IMR-90 (cell line): ENCODE results near the gene ANKRD44. TPM values are rescaled to one million over a fixed set of nuclear protein-coding genes. Genes with fewer than 3 reads are reported as not detected.

Experiments used
- ATAC-seq: fragments of 200-7000 bp; cut with Tn5 transposase; 2 replicates; pipeline ENCODE4 v1.9.1; 2020; ENCODE audit warnings: low read depth, mild to moderate bottlenecking, moderate library complexity
- BruUV-seq: library from RNA; stranded (reverse); fragments of 400-500 nt; replicated peaks from 2 replicates; lab custom pipeline; 2021; lab: Mats Ljungman, UMichigan
- CTCF ChIA-PET: fragments of 300-600 bp; formaldehyde crosslinking; extraction: SDS; loops from one replicate; lab custom pipeline; 2021; ENCODE audit warnings: antibody characterized with exemption; lab: Yijun Ruan, JAX
- POLR2A ChIA-PET: fragments of 300-600 bp; sonication (Branson Sonifier 250); formaldehyde crosslinking; loops from one replicate; lab custom pipeline; 2022; ENCODE audit warnings: antibody characterized with exemption; ENCODE audit not compliant: unreplicated experiment; lab: Charles Lee
- DNase-seq: peaks from one replicate; pipeline ENCODE4 v3.0.0; 2013
- H2AFZ ChIP-seq: replicated peaks from 2 replicates; pipeline ENCODE3; 2013; ENCODE audit warnings: low read length, mild to moderate bottlenecking; ENCODE audit not compliant: poor library complexity
- H2AK5ac ChIP-seq: 2 replicates; pipeline ENCODE4 v1.6.1; 2013; ENCODE audit warnings: low read depth, low read length, inconsistent platforms
- H2AK9ac ChIP-seq: replicated peaks from 2 replicates; pipeline ENCODE3; 2013; ENCODE audit warnings: mild to moderate bottlenecking, low read depth, low read length, moderate library complexity; ENCODE audit not compliant: poor library complexity
- H2BK120ac ChIP-seq: 2 replicates; pipeline ENCODE4 v1.6.1; 2013; ENCODE audit warnings: low read depth, low read length, inconsistent platforms
- H2BK15ac ChIP-seq: 3 replicates; pipeline ENCODE4 v1.6.1; 2013; ENCODE audit warnings: low read depth, low read length, inconsistent platforms
- H2BK20ac ChIP-seq: 2 replicates; pipeline ENCODE4 v1.6.1; 2013; ENCODE audit warnings: low read depth, mild to moderate bottlenecking, inconsistent platforms, low read length, moderate library complexity
- H2BK5ac ChIP-seq: 2 replicates; pipeline ENCODE4 v1.6.1; 2013; ENCODE audit warnings: mild to moderate bottlenecking, low read depth, low read length, inconsistent platforms; ENCODE audit not compliant: poor library complexity, severe bottlenecking
- H3K14ac ChIP-seq: replicated peaks from 2 replicates; pipeline ENCODE4 v1.6.1; 2013; ENCODE audit warnings: low read depth, low read length, inconsistent platforms
- H3K18ac ChIP-seq: 2 replicates; pipeline ENCODE4 v1.6.1; 2013; ENCODE audit warnings: low read depth, low read length, control low read depth
- H3K23ac ChIP-seq: 2 replicates; pipeline ENCODE4 v1.6.1; 2013; ENCODE audit warnings: low read depth, low read length, inconsistent platforms
- H3K27ac ChIP-seq: 2 replicates; pipeline ENCODE4 v1.5.1; 2013; ENCODE audit warnings: mild to moderate bottlenecking, control low read depth, low read length; ENCODE audit not compliant: insufficient read depth
- H3K27me3 ChIP-seq: 2 replicates; pipeline ENCODE4 v1.6.1; 2013; ENCODE audit warnings: low read length; ENCODE audit not compliant: control insufficient read depth, insufficient read depth
- H3K36me3 ChIP-seq: 2 replicates; pipeline ENCODE4 v1.6.1; 2013; ENCODE audit warnings: low read length, mixed read lengths; ENCODE audit not compliant: control insufficient read depth, insufficient read depth
- H3K4ac ChIP-seq: 2 replicates; pipeline ENCODE4 v1.6.1; 2013; ENCODE audit warnings: low read depth, low read length, inconsistent platforms
- H3K4me1 ChIP-seq: 2 replicates; pipeline ENCODE4 v1.6.1; 2013; ENCODE audit warnings: low read length, mixed read lengths; ENCODE audit not compliant: control insufficient read depth, insufficient read depth
- H3K4me2 ChIP-seq: 2 replicates; pipeline ENCODE4 v1.6.1; 2013; ENCODE audit warnings: low read depth, mild to moderate bottlenecking, control low read depth, low read length, moderate library complexity
- H3K4me3 ChIP-seq: 2 replicates; pipeline ENCODE4 v1.5.1; 2013; ENCODE audit warnings: low read depth, mild to moderate bottlenecking, control low read depth, low read length, moderate library complexity; ENCODE audit not compliant: insufficient read depth
- H3K56ac ChIP-seq: 2 replicates; pipeline ENCODE4 v1.6.1; 2013; ENCODE audit warnings: low read length, inconsistent platforms; ENCODE audit not compliant: insufficient read depth; ENCODE audit errors: extremely low read depth
- H3K79me1 ChIP-seq, 2 experiments: 2 replicates each; pipeline ENCODE4 v1.6.1; 2013; ENCODE audit warnings: low read length in 2 of 2, inconsistent platforms in 1 of 2, low read depth in 1 of 2
- H3K9ac ChIP-seq: 2 replicates; pipeline ENCODE4 v1.6.1; 2013; ENCODE audit warnings: low read depth, low read length, control low read depth
- H3K9me1 ChIP-seq: 2 replicates; pipeline ENCODE4 v1.6.1; 2013; ENCODE audit warnings: low read length, inconsistent platforms; ENCODE audit not compliant: insufficient read depth
- H3K9me3 ChIP-seq: 2 replicates; pipeline ENCODE4 v1.6.1; 2013; ENCODE audit warnings: low read length; ENCODE audit not compliant: control insufficient read depth, insufficient read depth
- H4K20me1 ChIP-seq: 2 replicates; pipeline ENCODE4 v1.6.1; 2013; ENCODE audit warnings: low read length, inconsistent platforms; ENCODE audit not compliant: insufficient read depth
- H4K5ac ChIP-seq: 2 replicates; pipeline ENCODE4 v1.6.1; 2013; ENCODE audit warnings: mild to moderate bottlenecking, low read depth, low read length, control low read depth
- H4K8ac ChIP-seq, 2 experiments: 2 replicates each; pipeline ENCODE4 v1.6.1; 2013; ENCODE audit warnings: low read depth in 2 of 2, low read length in 2 of 2, control low read depth in 1 of 2, inconsistent platforms in 1 of 2
- H4K91ac ChIP-seq: 2 replicates; pipeline ENCODE4 v1.6.1; 2013; ENCODE audit warnings: low read depth, low read length, inconsistent platforms; ENCODE audit not compliant: insufficient read depth
- BHLHE40 ChIP-seq: fragments of 150-350 bp; IDR thresholded peaks from 2 replicates; pipeline ENCODE4 v1.6.1; 2016; ENCODE audit warnings: mild to moderate bottlenecking, low read depth, low read length
- CEBPB ChIP-seq: IDR thresholded peaks from 2 replicates; pipeline ENCODE4 v1.6.1; 2012; ENCODE audit warnings: low read depth, low read length, improper control_type of control experiment
- CHD1 ChIP-seq: IDR thresholded peaks from 2 replicates; pipeline ENCODE4 v1.6.1; 2012; ENCODE audit warnings: low read depth, low read length, improper control_type of control experiment
- CTCF ChIP-seq: conservative IDR thresholded peaks from 2 replicates; pipeline ENCODE4 v1.5.1; 2012; ENCODE audit warnings: mild to moderate bottlenecking, low read depth, low read length, improper control_type of control experiment
- ELK1 ChIP-seq: fragments of 150-350 bp; IDR thresholded peaks from 2 replicates; pipeline ENCODE4 v1.6.1; 2016; ENCODE audit warnings: low read depth, mild to moderate bottlenecking, low read length, moderate library complexity, borderline replicate concordance
- FOS ChIP-seq: fragments of 150-350 bp; IDR thresholded peaks from 2 replicates; pipeline ENCODE4 v1.6.1; 2016; ENCODE audit warnings: low read depth, low read length
- MAFK ChIP-seq: IDR thresholded peaks from 2 replicates; pipeline ENCODE4 v1.6.1; 2012; ENCODE audit warnings: low read depth, low read length, improper control_type of control experiment
- MAZ ChIP-seq: IDR thresholded peaks from 2 replicates; pipeline ENCODE4 v1.6.1; 2012; ENCODE audit warnings: low read depth, mild to moderate bottlenecking, low read length, improper control_type of control experiment, moderate library complexity, borderline replicate concordance
- MXI1 ChIP-seq: IDR thresholded peaks from 2 replicates; pipeline ENCODE4 v1.6.1; 2012; ENCODE audit warnings: low read depth, mild to moderate bottlenecking, low read length, moderate library complexity, borderline replicate concordance
- NFE2L2 ChIP-seq: fragments of 150-350 bp; IDR thresholded peaks from 2 replicates; pipeline ENCODE4 v1.6.1; 2016; ENCODE audit warnings: low read depth, mild to moderate bottlenecking, low read length
- POLR2A ChIP-seq: IDR thresholded peaks from 2 replicates; pipeline ENCODE4 v1.6.1; 2012; ENCODE audit warnings: mild to moderate bottlenecking, low read depth, low read length
- RAD21 ChIP-seq: IDR thresholded peaks from 2 replicates; pipeline ENCODE4 v1.6.1; 2012; ENCODE audit warnings: low read length, improper control_type of control experiment
- RCOR1 ChIP-seq: IDR thresholded peaks from 2 replicates; pipeline ENCODE4 v1.6.1; 2012; ENCODE audit warnings: mild to moderate bottlenecking, low read length, improper control_type of control experiment; ENCODE audit not compliant: insufficient replicate concordance
- RFX5 ChIP-seq: IDR thresholded peaks from 2 replicates; pipeline ENCODE4 v1.8.0; 2012; ENCODE audit warnings: low read depth, mild to moderate bottlenecking, low read length, moderate library complexity
- SMC3 ChIP-seq: fragments of 150-350 bp; IDR thresholded peaks from 2 replicates; pipeline ENCODE4 v1.6.1; 2016; ENCODE audit warnings: low read depth, mild to moderate bottlenecking, antibody characterized with exemption, low read length, moderate library complexity
- USF2 ChIP-seq: fragments of 150-350 bp; IDR thresholded peaks from 2 replicates; pipeline ENCODE4 v1.6.1; 2017; ENCODE audit warnings: mild to moderate bottlenecking, antibody characterized with exemption, low read length, low read depth
- WGBS, 2 experiments: methylation state at CpG; one replicate each; pipeline versions ENCODE4 v1.1.5 to v1.1.7; 2013; ENCODE audit warnings: missing lambda C conversion rate in 2 of 2; ENCODE audit not compliant: insufficient read length in 1 of 2; ENCODE audit errors: extremely low coverage in 2 of 2; 5-methylcytosine and 5-hydroxymethylcytosine counted together
- dilution Hi-C: fragments of 300-500 bp; cut with HindIII; formaldehyde crosslinking; loops from one replicate; pipeline ENCODE4 v1.14.3; 2018; ENCODE audit warnings: low sequenced_read_pairs; ENCODE audit not compliant: unreplicated experiment
- in situ Hi-C: fragments of 300-500 bp; cut with MboI; formaldehyde crosslinking; loops from 3 replicates; pipeline ENCODE4 v1.14.3; 2019; ENCODE audit warnings: low sequenced_read_pairs, inconsistent platforms, mixed read lengths
- intact Hi-C: fragments of 100-400 bp; cut with micrococcal nuclease; formaldehyde crosslinking; loops from 2 replicates; pipeline ENCODE4 v1.10.0; 2022
- polyA plus RNA-seq, 3 experiments: library from polyadenylated mRNA; depleted of rRNA; stranded (reverse); fragments of >200 nt; gene quantifications; 2 replicates each; pipeline ENCODE4 v1.2.3, GENCODE V29; 2012; ENCODE audit warnings: low replicate concordance in 1 of 3
- total RNA-seq: library from RNA; depleted of rRNA; stranded (reverse); fragments of >200 nt; gene quantifications from 2 replicates; pipeline ENCODE4 v1.2.3, GENCODE V29; 2012

The ANKRD44 gene
- total and polyA plus RNA-seq, 2 of the 4 experiments (the other 2 are of a cell fraction), result 5.2 to 15.6 TPM

- H4K8ac ChIP-seq, result no peak overlapping the region
- H3K14ac ChIP-seq, result no peak overlapping the region
- CTCF ChIA-PET, result no interaction called here
- H3K4me1 ChIP-seq, result peaks cover 4% of the 10 kb centered on the region
- H3K27ac ChIP-seq, result no peak overlapping the region
- TF ChIP-seq FOS, result no peak
- no peak for TF ChIP-seq POLR2A
- no peak for TF ChIP-seq SMC3
- no peak for TF ChIP-seq MAZ
- TF ChIP-seq ELK1, result no peak
- no peak for TF ChIP-seq BHLHE40
- no peak for TF ChIP-seq RCOR1
- no peak for TF ChIP-seq CHD1
- no peak for TF ChIP-seq MAFK
- TF ChIP-seq RFX5, result no peak
- no peak for TF ChIP-seq CEBPB
- TF ChIP-seq CTCF, result no peak
- no peak for TF ChIP-seq NFE2L2
- TF ChIP-seq RAD21, result no peak
- TF ChIP-seq MXI1, result no peak
- TF ChIP-seq USF2, result no peak
- no peak overlapping the region for H2BK15ac ChIP-seq
- H2BK5ac ChIP-seq, result no peak overlapping the region
- H3K18ac ChIP-seq, result no peak overlapping the region
- no peaks in the 10 kb centered on the region for H4K20me1 ChIP-seq
- no peak overlapping the region for H3K4me3 ChIP-seq
- H3K4ac ChIP-seq, result no peak overlapping the region
- no peak overlapping the region for H3K56ac ChIP-seq
- no peak overlapping the region for H2BK20ac ChIP-seq
- H3K79me1 ChIP-seq, result peaks cover 0 to 3% of the 10 kb centered on the region in 2 experiments; a peak in 1 of 4 replicates
- H3K27me3 ChIP-seq, result no peaks in the 10 kb centered on the region
- H3K9ac ChIP-seq, result no peak overlapping the region
- no peaks in the 10 kb centered on the region for H3K9me3 ChIP-seq
- no peak overlapping the region for H2AK9ac ChIP-seq
- H2BK120ac ChIP-seq, result no peak overlapping the region
- H4K5ac ChIP-seq, result no peak overlapping the region
- H2AK5ac ChIP-seq, result no peak overlapping the region
- WGBS, 2 experiments, result no CpG with 5 or more reads among the region's 2 CpGs
- in situ Hi-C loops (no loop called here), dilution Hi-C loops (no loop called here), intact Hi-C loops (no loop called here)
- ATAC-seq (no peak), DNase-seq (no peak)
- no peak overlapping the region for H2AFZ ChIP-seq
- H3K4me2 ChIP-seq, result no peak overlapping the region
- no peak overlapping the region for H3K23ac ChIP-seq
- POLR2A ChIA-PET, result no interaction called here
- H3K36me3 ChIP-seq, result no peaks in the 10 kb centered on the region
- BruUV-seq, result no TSS peak
- peaks cover 3% of the 10 kb centered on the region; the same call in 1 of the 2 replicates for H3K9me1 ChIP-seq
- H4K91ac ChIP-seq, result no peak overlapping the region
These were observed 13.3 kb downstream of the ANKRD44 start for GRCh38 chr2:197297266-197297665.
